A549 (cell line): ENCODE measurements around the gene METTL25B. TPM values are rescaled to one million over a fixed set of nuclear protein-coding genes. Genes with fewer than 3 reads are reported as not detected.

ENCODE experiments used
- ATAC-seq, 2 experiments: fragments of 200-7000 bp in 1 of 2; fragments of >200 bp in 1 of 2; cut with Nextera tagmentation in 1 of 2; cut with Tn5 transposase in 1 of 2; 3 replicates each; pipeline versions ENCODE4 v1.8.0 to v1.9.1; 2018 to 2020; ENCODE audit warnings: mild to moderate bottlenecking in 1 of 2, moderate library complexity in 1 of 2
- CTCF ChIA-PET: fragments of 300-600 bp; sonication (Branson Sonifier 250); formaldehyde crosslinking; extraction: SDS; loops from one replicate; lab custom pipeline; 2021; ENCODE audit warnings: antibody characterized with exemption, inconsistent platforms; lab: Yijun Ruan, JAX
- POLR2A ChIA-PET: fragments of 350-600 bp; formaldehyde crosslinking; extraction: SDS; loops from one replicate; lab custom pipeline; 2021; ENCODE audit warnings: antibody characterized with exemption, inconsistent platforms; lab: Yijun Ruan, JAX
- DNase-seq, 2 experiments: peaks; one replicate each; pipeline versions ENCODE4 v3.0.0 to v3.0.0-alpha.2; 2011 to 2016; ENCODE audit warnings: low read depth in 1 of 2, low spot score in 1 of 2
- FAIRE-seq: peaks from 2 replicates; lab custom pipeline; 2011; peaks lifted over from hg19 to GRCh38; lab: Jason Lieb, UNC
- H3K27ac ChIP-seq, 2 experiments: fragments of >200 bp; sonication (Bioruptor Twin); formaldehyde crosslinking; 3 replicates each; pipeline ENCODE4 v1.5.1; 2016 to 2017
- H3K4me1 ChIP-seq: fragments of >200 bp; sonication (Bioruptor Twin); formaldehyde crosslinking; 3 replicates; pipeline ENCODE4 v1.6.1; 2016
- H3K4me2 ChIP-seq: fragments of >200 bp; sonication (Bioruptor Twin); formaldehyde crosslinking; 3 replicates; pipeline ENCODE4 v1.6.1; 2016
- H3K4me3 ChIP-seq: fragments of >200 bp; sonication (Bioruptor Twin); formaldehyde crosslinking; 3 replicates; pipeline ENCODE4 v1.5.1; 2016
- H3K9me3 ChIP-seq: fragments of >200 bp; sonication (Bioruptor Twin); formaldehyde crosslinking; 3 replicates; pipeline ENCODE4 v1.6.1; 2016
- ATOH8 ChIP-seq: fragments of 250-450 bp; sonication (Bioruptor Pico); IDR thresholded peaks from 2 replicates; pipeline ENCODE4 v1.5.0; 2020; ENCODE audit warnings: low read depth, mild to moderate bottlenecking, moderate library complexity
- CBX2 ChIP-seq: fragments of 200-600 bp; sonication (generic); IDR thresholded peaks from 2 replicates; pipeline ENCODE4 v1.6.1; 2016; ENCODE audit warnings: low read depth, mild to moderate bottlenecking, borderline replicate concordance
- CBX8 ChIP-seq: fragments of 200-600 bp; sonication (generic); IDR thresholded peaks from 2 replicates; pipeline ENCODE4 v1.6.1; 2016
- EHF ChIP-seq: fragments of 250-450 bp; sonication (Bioruptor Pico); IDR thresholded peaks from 2 replicates; pipeline ENCODE4 v1.5.0; 2020; ENCODE audit warnings: mild to moderate bottlenecking
- EHMT2 ChIP-seq: fragments of 200-600 bp; sonication (generic); IDR thresholded peaks from 2 replicates; pipeline ENCODE4 v1.6.1; 2016; ENCODE audit warnings: antibody characterized with exemption, low read depth, mild to moderate bottlenecking, moderate library complexity
- ESRRA ChIP-seq: fragments of 150-350 bp; IDR thresholded peaks from 2 replicates; pipeline ENCODE4 v1.6.1; 2014; ENCODE audit warnings: mild to moderate bottlenecking, low read length, borderline replicate concordance
- HDAC2 ChIP-seq: fragments of 200-600 bp; sonication (generic); IDR thresholded peaks from 2 replicates; pipeline ENCODE4 v1.6.1; 2016
- HMGXB4 ChIP-seq: fragments of 250-450 bp; sonication (Bioruptor Pico); IDR thresholded peaks from 2 replicates; pipeline ENCODE4 v1.5.0; 2021; ENCODE audit warnings: mild to moderate bottlenecking, moderate library complexity, borderline replicate concordance
- HOXA7 ChIP-seq: fragments of 250-450 bp; sonication (Bioruptor Pico); IDR thresholded peaks from 2 replicates; pipeline ENCODE4 v1.5.0; 2020; ENCODE audit warnings: mild to moderate bottlenecking, moderate library complexity
- HOXB5 ChIP-seq: fragments of 250-450 bp; sonication (Bioruptor Pico); IDR thresholded peaks from 2 replicates; pipeline ENCODE4 v1.5.0; 2020; ENCODE audit warnings: mild to moderate bottlenecking, moderate library complexity
- JUNB ChIP-seq: fragments of >200 bp; sonication (Bioruptor Twin); formaldehyde crosslinking; IDR thresholded peaks from 2 replicates; pipeline ENCODE4 v1.6.1; 2016
- KDM1A ChIP-seq: fragments of 200-600 bp; sonication (generic); IDR thresholded peaks from 2 replicates; pipeline ENCODE4 v1.6.1; 2016; ENCODE audit warnings: low read depth, mild to moderate bottlenecking
- KDM5A ChIP-seq: fragments of 200-600 bp; sonication (generic); IDR thresholded peaks from 2 replicates; pipeline ENCODE4 v1.6.1; 2016; ENCODE audit warnings: antibody characterized with exemption, mild to moderate bottlenecking
- MAFK ChIP-seq: fragments of 450-650 bp; IDR thresholded peaks from 2 replicates; pipeline ENCODE4 v1.6.1; 2014; ENCODE audit not compliant: partially characterized antibody
- MAX ChIP-seq: IDR thresholded peaks from 2 replicates; pipeline ENCODE4 v1.6.1; 2012
- NFE2L2 ChIP-seq: fragments of 150-350 bp; conservative IDR thresholded peaks from 2 replicates; pipeline ENCODE4 v1.6.1; 2014; ENCODE audit warnings: low read length
- NPAS2 ChIP-seq: fragments of 250-450 bp; sonication (Bioruptor Pico); IDR thresholded peaks from 2 replicates; pipeline ENCODE4 v1.8.0; 2022; ENCODE audit warnings: mild to moderate bottlenecking, moderate library complexity, borderline replicate concordance
- PBX3 ChIP-seq: IDR thresholded peaks from 2 replicates; pipeline ENCODE4 v1.6.1; 2012
- POLR2AphosphoS2 ChIP-seq: conservative IDR thresholded peaks from 2 replicates; pipeline ENCODE4 v1.6.1; 2012; ENCODE audit warnings: low read length, improper control_type of control experiment, inconsistent platforms
- RAD21 ChIP-seq, 2 experiments: fragments of >200 bp in 1 of 2; sonication (Bioruptor Twin) in 1 of 2; formaldehyde crosslinking in 1 of 2; IDR thresholded peaks in 1 of 2; conservative IDR thresholded peaks in 1 of 2; 2 replicates in 1 of 2; 3 replicates in 1 of 2; pipeline ENCODE4 v1.6.1; 2012 to 2018; ENCODE audit warnings: inconsistent platforms in 1 of 2
- RNF2 ChIP-seq: fragments of 200-600 bp; sonication (generic); IDR thresholded peaks from 2 replicates; pipeline ENCODE4 v1.6.1; 2016; ENCODE audit warnings: low read depth, mild to moderate bottlenecking, antibody characterized with exemption, moderate library complexity, borderline replicate concordance
- USF2 ChIP-seq: fragments of 450-650 bp; IDR thresholded peaks from 2 replicates; pipeline ENCODE4 v1.6.1; 2014; ENCODE audit warnings: antibody characterized with exemption
- WGBS: methylation state at CpG from one replicate; pipeline ENCODE4 v1.1.6; 2017; ENCODE audit errors: missing lambda C conversion rate; 5-methylcytosine and 5-hydroxymethylcytosine counted together
- polyA plus RNA-seq, 4 experiments: library from polyadenylated mRNA; depleted of rRNA in 3 of 4; stranded (reverse); fragments of >200 nt; fragmentation: RNase III in 1 of 4; extraction: RNeasy Plus Mini Kit Qiagen cat#74134 plus additional on column Dnase treatment in 1 of 4; gene quantifications; 2 replicates in 3 of 4; 3 replicates in 1 of 4; pipeline ENCODE4 v1.2.3, GENCODE V29; 2011 to 2017

Gene METTL25B
- polyA plus RNA-seq, 2 of the 4 experiments (the other 2 are of a cell fraction), result 16.7 to 18.5 TPM

- FAIRE-seq (no peak), DNase-seq (no peak), ATAC-seq (peak; percentile 65 to 70; a peak in 5 of 6 replicates)
- Histone ChIP-seq H3K27ac (no peak overlapping the region), H3K4me1 (peaks cover 22% of the 10 kb centered on the region), H3K4me2 (no peak overlapping the region), H3K9me3 (no peaks in the 10 kb centered on the region), H3K4me3 (no peak overlapping the region)
- 69% methylated on average over 5 of the region's 5 CpGs for WGBS
- no peak for TF ChIP-seq HMGXB4 (CRISPR knock-in tag)
- TF ChIP-seq NPAS2 (CRISPR knock-in tag), result no peak
- TF ChIP-seq MAFK, result no peak
- no peak for TF ChIP-seq RNF2
- TF ChIP-seq USF2, result no peak
- no peak for TF ChIP-seq KDM1A
- TF ChIP-seq MAX, result no peak
- no peak for TF ChIP-seq ESRRA
- no peak for TF ChIP-seq CBX2
- TF ChIP-seq KDM5A, result no peak
- TF ChIP-seq HOXA7 (CRISPR knock-in tag), result no peak
- no peak for TF ChIP-seq PBX3
- TF ChIP-seq POLR2AphosphoS2, result no peak
- no peak for TF ChIP-seq HDAC2
- no peak for TF ChIP-seq NFE2L2
- no peak for TF ChIP-seq JUNB
- no peak for TF ChIP-seq RAD21 (conservative IDR thresholded peaks at IDR 0.05 in 1 of 2, IDR thresholded peaks at IDR 0.05 in 1 of 2)
- TF ChIP-seq HOXB5 (CRISPR knock-in tag), result no peak
- no peak for TF ChIP-seq CBX8
- TF ChIP-seq ATOH8 (CRISPR knock-in tag), result no peak
- ChIA-PET CTCF (interaction anchor here (0.6 to 52.1 kb wide), 8 partner anchors 8 to 245 kb away, joined by 3 to 2258 read pairs (median 106); partner anchors contain the start of genes CRABP2, HAPLN2, ISG20L2 and METTL25B), POLR2A (no interaction called here)
Observed at GRCh38 chr1:156682166-156682890, 45.9 kb upstream of the METTL25B start.

- no peak for FAIRE-seq
- Histone ChIP-seq H3K4me3 (no peak overlapping the region), H3K4me1 (peaks cover 16% of the 10 kb centered on the region)
- TF ChIP-seq RAD21 (conservative IDR thresholded peaks at IDR 0.05 in 1 of 2, IDR thresholded peaks at IDR 0.05 in 1 of 2) (peak in 1 of 2 experiments; percentile 38; a peak in 2 of 5 replicates), EHMT2 (no peak), KDM5A (no peak), EHF (CRISPR knock-in tag) (no peak)
- TF ChIP-seq, all 56 proteins: peak for 1
- H3K9me3 ChIP-seq, result no peaks in the 10 kb centered on the region
- ATAC-seq (peak in 1 of 2 experiments; percentile 36; a peak in 1 of 6 replicates), DNase-seq (no peak)
- H3K27ac ChIP-seq, result peak overlapping the region in 1 of 2 experiments; percentile 63; a peak in 3 of 6 replicates
- 0 out of 3 replicates have a peak overlapping the region, but pooled peaks have one; percentile 13 for H3K4me2 ChIP-seq
- ChIA-PET CTCF (interaction anchor here (0.9 to 52.1 kb wide), 11 partner anchors 9 to 244 kb away, joined by 3 to 2258 read pairs (median 9); partner anchors contain the start of genes CRABP2, HAPLN2, HDGF and ISG20L2), POLR2A (no interaction called here)
- WGBS, result 43% methylated on average over 5 of the region's 5 CpGs
Observed at GRCh38 chr1:156684227-156684782, 44.0 kb upstream of the METTL25B start.
